T-helper 2 cell (primary cell): ENCODE results near the gene GRM5.
"Not testable (repeated sequence)": the region's sequence is repeated elsewhere in the genome, so short reads cannot be mapped to it uniquely, and the experiment has no call there.

Source experiments
- DNase-seq, 5 experiments: peaks; one replicate each; pipeline versions ENCODE4 v3.0.0 to v3.0.0-alpha.2; 2012 to 2022

GRM5 gene

GRCh38 chr11:88487646-88488045 is 578.1 kb downstream of the GRM5 start:
- DNase-seq, result no peak

DNA sequence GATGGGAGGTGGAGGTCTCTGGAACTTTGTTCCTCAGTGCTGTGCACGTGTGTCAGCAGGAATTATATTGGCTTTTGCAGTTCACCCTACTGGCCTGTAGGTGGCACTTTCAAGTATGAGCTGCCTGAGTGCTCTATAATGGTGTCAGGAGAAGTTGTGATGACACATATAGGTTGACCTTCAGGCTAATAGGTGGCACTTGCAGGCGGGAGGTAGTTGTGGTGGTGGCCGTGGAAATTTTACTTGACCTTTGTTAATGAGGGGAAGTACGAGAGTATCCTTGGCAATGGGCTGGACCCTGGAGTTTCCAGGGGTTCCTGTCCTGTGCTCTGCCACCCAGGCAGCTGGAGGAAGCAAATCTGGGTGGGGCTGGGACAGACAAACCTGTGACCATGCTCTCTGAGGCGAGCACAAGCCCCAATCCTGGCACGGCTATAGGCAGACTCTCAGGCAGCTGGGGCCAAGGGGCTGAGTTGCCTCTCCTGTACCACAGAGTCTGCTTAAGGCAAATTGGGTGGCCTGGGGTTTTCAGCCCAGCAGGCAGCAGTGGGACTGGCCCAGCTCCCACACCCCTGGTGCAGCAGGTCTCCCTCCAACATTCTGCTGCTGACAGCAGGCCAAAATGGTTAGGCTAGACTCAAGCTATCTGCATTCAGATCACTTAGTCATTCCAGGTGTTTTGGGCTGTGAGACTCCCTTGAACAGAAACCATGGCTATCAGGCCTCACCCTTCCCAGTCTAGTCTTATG is 580.7 kb downstream of the GRM5 start:
- DNase-seq, result peak in 2 of 5 experiments; percentile 3 to 44

DNA sequence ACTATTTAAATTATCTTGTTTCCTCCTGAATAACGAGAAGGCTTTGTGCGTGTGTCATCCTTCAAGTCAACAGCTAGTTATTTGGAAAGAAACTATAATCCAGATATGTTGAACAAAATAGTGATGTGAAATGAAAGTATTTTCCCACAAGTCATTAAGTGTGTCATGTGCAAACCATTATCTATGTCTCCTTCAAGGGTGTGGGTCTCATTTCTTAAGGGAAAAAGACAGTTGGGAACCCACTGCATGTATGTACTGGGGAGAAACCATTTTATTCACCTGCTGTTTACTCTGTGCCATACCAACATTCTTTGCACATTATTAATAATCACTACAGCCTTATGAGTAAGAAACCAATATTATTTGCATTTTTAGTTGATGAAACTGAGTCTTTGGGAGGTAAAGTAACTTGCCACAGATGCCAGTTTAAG is 582.9 kb downstream of the GRM5 start:
- DNase-seq, result no peak

DNA sequence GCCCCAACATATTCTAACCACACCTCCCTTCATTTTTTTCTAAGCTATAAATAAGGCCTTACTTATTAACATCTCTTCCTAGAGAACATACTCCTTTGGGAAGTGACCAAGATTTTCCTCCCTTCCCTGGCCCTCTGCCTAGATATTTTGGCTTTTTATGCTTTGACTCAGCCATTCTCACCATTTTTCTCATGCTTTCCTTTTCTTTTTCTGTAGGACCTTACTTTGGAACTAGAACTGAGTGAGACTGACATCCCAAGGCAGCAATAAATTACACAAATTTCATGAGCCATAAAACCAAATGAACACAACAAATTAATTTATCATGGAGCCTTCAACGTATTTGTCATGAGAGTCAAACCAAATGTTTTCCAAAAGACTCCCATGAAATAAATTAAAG is 585.6 kb downstream of the GRM5 start:
- no peak for DNase-seq

DNA sequence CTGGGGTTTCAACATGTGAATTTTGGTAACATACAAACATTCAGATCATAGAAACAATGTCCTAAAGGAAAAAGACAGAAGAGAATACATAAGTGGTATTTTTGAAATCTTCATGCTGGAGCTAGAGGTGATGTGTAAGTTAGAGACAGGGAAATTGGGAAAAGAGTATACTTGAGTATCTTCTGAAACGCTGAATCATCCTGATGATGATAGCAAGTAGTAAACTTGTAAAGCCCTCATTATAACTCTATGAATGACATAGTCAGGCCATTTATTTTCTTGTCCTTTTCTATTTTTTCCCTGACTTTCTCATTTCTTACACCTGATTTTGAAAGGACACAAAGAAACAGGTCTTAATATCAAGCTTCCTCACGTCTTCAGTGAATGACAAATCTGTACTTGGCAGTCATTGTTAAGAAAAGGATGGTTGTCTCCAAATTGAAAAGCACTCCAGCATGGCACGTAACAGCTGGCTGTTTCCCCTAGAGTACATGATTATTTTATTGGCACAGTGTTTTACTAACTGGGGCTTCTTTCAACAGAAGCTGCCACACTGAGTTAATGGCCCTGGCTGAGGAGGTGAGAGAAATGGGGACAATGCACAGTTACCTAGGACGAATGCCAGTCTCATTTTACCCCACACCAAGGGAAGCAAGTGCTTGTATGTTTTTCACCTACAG is 587.5 kb downstream of the GRM5 start:
- DNase-seq, result no peak

- DNase-seq, result no peak
These were observed 589.8 kb downstream of the GRM5 start for GRCh38 chr11:88475991-88476418.

DNA sequence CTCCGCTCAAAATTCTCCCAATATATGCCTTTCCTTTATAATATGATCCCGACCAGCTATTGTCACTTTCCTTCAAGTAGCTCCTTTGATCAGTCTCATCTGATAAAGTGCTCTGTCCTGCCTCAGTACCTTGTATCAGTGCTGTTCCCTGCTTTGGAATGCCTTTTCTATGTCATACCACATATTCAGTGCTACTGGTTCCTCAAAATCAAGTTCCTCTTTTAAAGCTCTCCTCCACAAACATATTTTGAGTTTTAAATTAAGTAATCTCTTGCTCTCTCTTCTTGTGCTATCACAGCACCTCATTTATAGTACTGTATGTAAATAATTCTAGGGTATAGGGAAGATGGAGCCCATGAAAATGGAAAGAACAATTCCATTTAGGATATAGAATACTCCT is 591.1 kb downstream of the GRM5 start:
- no peak for DNase-seq

- no peak for DNase-seq
These were observed 596.1 kb downstream of the GRM5 start for GRCh38 chr11:88469561-88470225.

DNA sequence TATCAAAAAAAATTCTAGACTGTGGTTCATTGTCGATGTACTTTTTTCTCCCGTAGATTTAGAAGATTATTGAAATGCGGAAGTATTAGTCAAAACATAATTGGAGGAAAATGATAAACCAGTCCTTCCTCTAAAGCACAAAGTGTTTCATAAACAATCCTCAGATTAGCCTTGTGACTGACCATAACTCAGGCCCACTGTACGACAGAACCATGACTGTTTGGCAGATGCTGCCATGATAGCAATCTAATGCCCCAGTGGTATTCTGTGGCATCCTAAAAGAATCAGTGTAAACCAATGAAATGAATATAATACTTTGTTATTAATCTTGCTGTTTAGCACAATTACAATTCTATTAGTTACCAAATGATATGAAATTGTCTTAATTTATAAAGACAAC is 601.3 kb downstream of the GRM5 start:
- DNase-seq, result no peak

GRCh38 chr11:88463301-88463700 is 602.5 kb downstream of the GRM5 start:
- DNase-seq, result not testable (repeated sequence)

- DNase-seq, result not testable (repeated sequence)
These were observed 607.7 kb downstream of the GRM5 start for GRCh38 chr11:88458047-88458446.

DNA sequence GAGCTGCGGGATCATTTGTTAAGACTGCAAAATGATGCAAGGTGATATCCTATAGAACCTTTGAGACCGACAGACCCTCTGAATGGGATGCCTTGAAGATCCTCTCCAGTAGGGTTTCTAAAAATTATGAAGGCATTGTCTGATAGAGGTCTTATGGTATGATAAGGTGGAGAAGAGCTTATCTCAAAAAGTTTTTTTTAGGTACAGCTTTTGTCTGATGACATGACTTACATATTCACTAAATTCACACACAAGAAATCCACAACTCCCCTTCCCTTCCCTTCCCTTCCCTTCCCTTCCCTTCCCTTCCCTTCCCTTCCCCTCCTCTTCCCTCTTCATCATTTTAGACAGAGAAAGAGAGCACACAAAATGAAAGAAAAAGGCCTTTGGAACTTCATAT is 609.8 kb downstream of the GRM5 start:
- no peak for DNase-seq

GRCh38 chr11:88454881-88455280 is 610.9 kb downstream of the GRM5 start:
- no peak for DNase-seq
